Renal pelvis (tissue), 12 donors: ENCODE measurements around the gene LRRC23. TPM values are rescaled to one million over a fixed set of nuclear protein-coding genes. Genes with fewer than 3 reads are reported as not detected.
A peak's percentile ranks its signal among the peaks of the same experiment; 100 is the strongest.
"Not testable (repeated sequence)": the region's sequence is repeated elsewhere in the genome, so short reads cannot be mapped to it uniquely, and the experiment has no call there.

Experiments used
- DNase-seq: peaks from one replicate; pipeline ENCODE4 v3.0.0-alpha.2; 2013
- long read RNA-seq, 16 experiments: transcript quantifications; one replicate each; lab custom pipeline, GENCODE V29; 2026
- polyA plus RNA-seq, 3 donors: library from polyadenylated mRNA; unstranded; fragments of 120-200 nt; gene quantifications; one replicate each; pipeline ENCODE4 v1.2.1, GENCODE V29; 2013; ENCODE audit not compliant: insufficient read length in 3 of 3

Gene LRRC23, protein sequence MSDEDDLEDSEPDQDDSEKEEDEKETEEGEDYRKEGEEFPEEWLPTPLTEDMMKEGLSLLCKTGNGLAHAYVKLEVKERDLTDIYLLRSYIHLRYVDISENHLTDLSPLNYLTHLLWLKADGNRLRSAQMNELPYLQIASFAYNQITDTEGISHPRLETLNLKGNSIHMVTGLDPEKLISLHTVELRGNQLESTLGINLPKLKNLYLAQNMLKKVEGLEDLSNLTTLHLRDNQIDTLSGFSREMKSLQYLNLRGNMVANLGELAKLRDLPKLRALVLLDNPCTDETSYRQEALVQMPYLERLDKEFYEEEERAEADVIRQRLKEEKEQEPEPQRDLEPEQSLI
- 10 to 100 TPM; 20.5 to 21.0 (median 20.9) TPM for polyA plus RNA-seq
- long read RNA-seq, donor 1, partial matches to known transcripts, result 0 of 4 reads
- long read RNA-seq, donor 1, other reads (novel, unspliced or antisense), result 0 of 4 reads
- long read RNA-seq, donor 2, partial matches to known transcripts, result 0 of 2 reads
- long read RNA-seq, donor 2, other reads (novel, unspliced or antisense), result 0 of 2 reads
- long read RNA-seq, donor 3, partial matches to known transcripts, result 191 of 343 reads
- long read RNA-seq, donor 3, other reads (novel, unspliced or antisense), result 150 of 343 reads
- long read RNA-seq, donor 4, partial matches to known transcripts, result 0 of 24 reads
- long read RNA-seq, donor 4, other reads (novel, unspliced or antisense), result 22 of 24 reads
- long read RNA-seq, donor 5, result 0 reads
- long read RNA-seq, donor 6, partial matches to known transcripts, result 0 of 4 reads
- long read RNA-seq, donor 6, other reads (novel, unspliced or antisense), result 0 of 4 reads
- long read RNA-seq, donor 7, partial matches to known transcripts, result 0 of 7 reads
- long read RNA-seq, donor 7, other reads (novel, unspliced or antisense), result 0 of 7 reads
- long read RNA-seq, donor 8, result 0 reads
- long read RNA-seq, donor 9, partial matches to known transcripts, result 0 of 4 reads
- long read RNA-seq, donor 9, other reads (novel, unspliced or antisense), result 0 of 4 reads
- long read RNA-seq, donor 10, partial matches to known transcripts, result 5 of 7 reads
- long read RNA-seq, donor 10, other reads (novel, unspliced or antisense), result 0 of 7 reads
- long read RNA-seq, donor 11, result 0 reads
- long read RNA-seq, donor 12, partial matches to known transcripts, result 0 of 3 reads
- long read RNA-seq, donor 12, other reads (novel, unspliced or antisense), result 0 of 3 reads
- long read RNA-seq, donor 13, partial matches to known transcripts, result 159 of 244 reads
- long read RNA-seq, donor 13, other reads (novel, unspliced or antisense), result 85 of 244 reads
- long read RNA-seq, donor 14, result 0 reads
- long read RNA-seq, donor 15, partial matches to known transcripts, result 0 of 4 reads
- long read RNA-seq, donor 15, other reads (novel, unspliced or antisense), result 0 of 4 reads
- long read RNA-seq, donor 16, partial matches to known transcripts, result 0 of 4 reads
- long read RNA-seq, donor 16, other reads (novel, unspliced or antisense), result 0 of 4 reads

- DNase-seq, result peak; percentile 98
Observed at GRCh38 chr12:6904280-6905276, at the start of gene LRRC23. LRRC23 (plus strand) TSS chr12:6904822; CDS start chr12:6905634, 812 bp downstream.

GRCh38 chr12:6855322-6855721 is 49.3 kb upstream of the LRRC23 start:
- DNase-seq, result no peak

GRCh38 chr12:6858799-6859198 is 45.8 kb upstream of the LRRC23 start:
- DNase-seq, result no peak

- DNase-seq, result no peak
Observed at GRCh38 chr12:6860116-6860515, 44.5 kb upstream of the LRRC23 start.

- DNase-seq, result no peak
Observed at GRCh38 chr12:6860942-6861341, 43.7 kb upstream of the LRRC23 start.

DNA sequence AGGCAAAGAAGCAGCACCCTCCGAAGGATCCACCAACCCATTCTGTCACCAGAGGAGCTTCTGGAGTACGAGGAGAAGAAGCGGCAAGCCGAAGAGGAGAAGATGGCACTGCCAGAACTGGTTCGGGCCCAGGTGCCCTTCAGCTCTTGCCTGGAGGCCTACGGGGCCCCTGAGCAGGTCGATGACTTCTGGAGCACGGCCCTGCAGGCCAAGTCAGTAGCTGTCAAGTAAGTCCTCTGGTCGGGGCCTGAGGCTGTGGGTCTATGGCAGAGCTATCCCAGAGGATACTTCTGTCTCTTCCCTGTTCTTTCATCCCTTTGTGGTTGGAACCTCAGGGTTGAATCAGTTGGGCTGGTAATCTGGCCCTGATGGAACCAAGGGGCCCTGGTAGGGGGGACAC is 43.2 kb upstream of the LRRC23 start:
- DNase-seq, result no peak

DNA sequence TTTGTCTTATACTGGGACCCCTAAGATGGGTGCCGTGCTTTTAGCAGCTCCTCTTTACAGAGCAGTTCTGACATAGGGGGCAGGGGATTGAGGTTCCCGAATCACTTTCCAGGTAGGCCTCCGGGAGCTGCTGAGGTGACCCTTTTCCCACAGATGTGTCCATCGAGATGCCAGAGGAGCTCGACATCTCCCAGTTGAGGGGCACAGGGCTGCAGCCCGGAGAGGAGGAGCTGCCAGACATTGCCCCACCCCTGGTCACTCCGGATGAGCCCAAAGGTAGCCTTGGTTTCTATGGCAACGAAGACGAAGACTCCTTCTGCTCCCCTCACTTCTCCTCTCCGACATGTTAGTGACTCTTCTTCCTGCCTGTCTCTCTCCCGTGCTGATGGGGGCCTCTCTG is 41.6 kb upstream of the LRRC23 start:
- DNase-seq, result no peak

- no peak for DNase-seq
Observed at GRCh38 chr12:6863586-6864321, 40.9 kb upstream of the LRRC23 start.

- DNase-seq, result not testable (repeated sequence)
Observed at GRCh38 chr12:6865307-6865706, 39.3 kb upstream of the LRRC23 start.

- DNase-seq, result no peak
Observed at GRCh38 chr12:6866163-6866919, 38.3 kb upstream of the LRRC23 start.

DNA sequence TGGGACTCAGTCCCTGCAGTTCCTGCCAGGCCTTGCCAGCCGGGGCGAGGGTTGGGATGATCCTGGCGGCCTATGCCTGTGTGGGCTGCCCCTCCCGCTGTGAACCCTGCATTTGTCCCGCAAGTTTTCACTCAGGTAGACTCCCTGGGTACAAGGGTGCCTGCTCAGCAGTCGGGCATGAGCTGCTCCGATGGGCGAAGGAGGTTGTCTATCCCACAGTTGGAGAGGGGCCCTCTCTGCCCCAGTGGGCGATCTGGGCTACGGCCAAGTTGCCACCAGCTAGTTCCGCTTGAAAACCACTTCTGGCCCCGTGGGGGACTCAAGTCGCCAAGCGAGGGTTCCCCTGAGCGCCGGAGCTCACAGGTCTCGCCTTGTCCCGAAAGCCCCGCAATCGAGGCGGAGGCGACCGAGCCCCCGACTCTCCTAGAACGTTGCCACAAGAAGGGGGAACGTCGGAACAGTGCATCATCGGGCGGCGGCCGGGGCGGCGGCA is 37.7 kb upstream of the LRRC23 start:
- no peak for DNase-seq

- DNase-seq, result no peak
Observed at GRCh38 chr12:6867413-6868210, 37.0 kb upstream of the LRRC23 start, which contains the start of gene TPI1. TPI1 (plus strand) TSS chr12:6867531; CDS start chr12:6867567, 36 bp downstream.

DNA sequence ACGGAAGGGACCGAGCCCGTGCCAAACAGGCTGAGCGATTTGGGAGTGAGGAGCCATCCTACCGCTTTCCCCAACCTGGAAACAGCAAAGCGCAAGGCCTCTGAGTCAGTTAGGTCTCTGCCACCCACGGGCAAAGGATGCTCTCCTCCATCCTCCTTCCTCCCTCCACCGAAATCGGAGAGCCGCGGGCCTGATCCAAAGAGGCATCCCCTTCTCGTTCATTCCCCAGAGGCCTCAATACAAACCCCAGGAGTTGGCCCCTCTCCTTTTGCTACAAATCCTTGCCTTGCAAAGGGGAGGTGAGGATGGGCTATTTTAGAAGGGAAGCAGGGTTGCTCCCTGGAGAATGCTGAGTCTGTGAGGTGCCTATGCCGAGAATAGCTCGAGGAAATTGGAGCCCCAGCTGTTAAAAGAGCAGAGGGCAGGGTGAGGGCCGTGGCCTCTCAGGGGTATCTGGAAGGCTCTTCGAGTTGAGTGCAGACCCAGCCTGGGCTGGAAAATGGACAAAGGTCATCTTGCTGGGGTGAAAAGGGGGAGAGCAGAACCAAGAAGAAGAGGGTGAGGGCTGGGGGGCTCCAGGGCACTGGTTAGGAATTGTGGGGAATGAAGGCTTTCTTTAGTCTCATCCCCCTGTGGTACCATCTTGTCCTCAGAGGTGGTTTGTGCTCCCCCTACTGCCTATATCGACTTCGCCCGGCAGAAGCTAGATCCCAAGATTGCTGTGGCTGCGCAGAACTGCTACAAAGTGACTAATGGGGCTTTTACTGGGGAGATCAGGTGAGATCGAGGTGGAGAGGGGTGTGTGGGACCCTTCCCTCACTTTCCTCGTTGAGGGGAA is 36.2 kb upstream of the LRRC23 start:
- no peak for DNase-seq

GRCh38 chr12:6869049-6870021 is 35.3 kb upstream of the LRRC23 start:
- peak; percentile 85 for DNase-seq

GRCh38 chr12:6870304-6870703 is 34.3 kb upstream of the LRRC23 start:
- DNase-seq, result not testable (repeated sequence)
